Osteoblast (primary cell): ENCODE results near the gene GGCX. TPM values are rescaled to one million over a fixed set of nuclear protein-coding genes. Genes with fewer than 3 reads are reported as not detected.

ENCODE experiments used
- DNase-seq: peaks from one replicate; pipeline ENCODE4 v3.0.0; 2011; ENCODE audit warnings: low spot score, mixed read lengths; ENCODE audit not compliant: insufficient read length; ENCODE audit errors: missing footprints
- H2AFZ ChIP-seq: 2 replicates; pipeline ENCODE4 v1.6.0; 2011; ENCODE audit warnings: mild to moderate bottlenecking, low read length
- H3K27ac ChIP-seq: 2 replicates; pipeline ENCODE4 v1.5.1; 2011; ENCODE audit warnings: mild to moderate bottlenecking, low read depth, low read length, moderate library complexity
- H3K27me3 ChIP-seq: 2 replicates; pipeline ENCODE4 v1.6.0; 2012; ENCODE audit warnings: mild to moderate bottlenecking, control low read depth, inconsistent platforms, low read length, moderate library complexity; ENCODE audit not compliant: insufficient read depth
- H3K36me3 ChIP-seq: 2 replicates; pipeline ENCODE4 v1.5.1; 2011; ENCODE audit warnings: mild to moderate bottlenecking, low read length, control low read depth, moderate library complexity; ENCODE audit not compliant: insufficient read depth
- H3K4me1 ChIP-seq: 2 replicates; pipeline ENCODE4 v1.5.1; 2011; ENCODE audit warnings: mild to moderate bottlenecking, low read length, control low read depth, moderate library complexity; ENCODE audit not compliant: insufficient read depth
- H3K4me2 ChIP-seq: 2 replicates; pipeline ENCODE4 v1.6.0; 2011; ENCODE audit warnings: mild to moderate bottlenecking, low read length; ENCODE audit not compliant: insufficient read depth
- H3K4me3 ChIP-seq: fragments of 200-600 bp; sonication (generic); 3 replicates; pipeline ENCODE4 v1.5.1; 2012; ENCODE audit warnings: mild to moderate bottlenecking, low read length, inconsistent platforms; ENCODE audit not compliant: insufficient read depth
- H3K79me2 ChIP-seq: 2 replicates; pipeline ENCODE4 v1.6.0; 2012; ENCODE audit warnings: mild to moderate bottlenecking, low read length, control low read depth, inconsistent platforms; ENCODE audit not compliant: insufficient read depth
- H3K9me3 ChIP-seq: 2 replicates; pipeline ENCODE4 v1.5.1; 2011; ENCODE audit warnings: low read depth, low read length, control low read depth
- H4K20me1 ChIP-seq: 2 replicates; pipeline ENCODE4 v1.6.0; 2012; ENCODE audit warnings: mild to moderate bottlenecking, low read length, control low read depth; ENCODE audit not compliant: insufficient read depth
- total RNA-seq: library from RNA; depleted of rRNA; stranded (reverse); fragments of >200 nt; gene quantifications from 2 replicates; pipeline ENCODE4 v1.2.3, GENCODE V29; 2012
- TF ChIP-seq, protein P1 (sequence below): IDR thresholded peaks from 2 replicates; pipeline ENCODE4 v1.5.1; 2011; ENCODE audit warnings: mild to moderate bottlenecking, low read depth, low read length, moderate library complexity; ENCODE audit errors: extremely low read depth

Gene GGCX
- total RNA-seq, 1 donor: 40.9 TPM

DNA sequence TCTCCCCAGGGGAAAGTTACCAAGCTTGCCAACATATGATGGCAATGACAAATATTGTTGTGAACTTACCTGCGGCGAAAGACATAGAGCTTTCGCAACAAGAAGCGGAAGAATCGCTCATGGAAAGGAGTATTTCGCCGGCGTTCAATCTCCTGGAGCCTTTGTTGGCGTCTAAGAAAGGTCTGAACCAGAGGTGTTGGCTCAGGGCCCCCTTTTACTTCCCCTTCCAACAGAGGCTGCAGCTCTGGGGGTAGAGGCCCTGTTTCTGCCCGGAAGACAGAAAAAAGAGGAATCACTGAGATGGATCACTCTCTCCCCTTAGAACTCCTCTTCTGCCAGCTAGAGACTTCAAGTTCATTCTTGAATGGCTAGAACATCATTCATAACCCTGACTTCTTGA is 10.8 kb downstream of the GGCX start:
- DNase-seq: no peak
- Histone ChIP-seq H4K20me1 (no peaks in the 10 kb centered on the region), H3K4me2 (peak overlapping the region; percentile 5), H3K27ac (peak overlapping the region; percentile 50), H3K9me3 (no peaks in the 10 kb centered on the region), H3K4me3 (no peak overlapping the region), H3K36me3 (peaks cover 55% of the 10 kb centered on the region), H3K79me2 (peaks cover 2% of the 10 kb centered on the region), H2AFZ (no peak overlapping the region), H3K27me3 (no peaks in the 10 kb centered on the region), H3K4me1 (peaks cover 18% of the 10 kb centered on the region)
- TF ChIP-seq, protein P1, sequence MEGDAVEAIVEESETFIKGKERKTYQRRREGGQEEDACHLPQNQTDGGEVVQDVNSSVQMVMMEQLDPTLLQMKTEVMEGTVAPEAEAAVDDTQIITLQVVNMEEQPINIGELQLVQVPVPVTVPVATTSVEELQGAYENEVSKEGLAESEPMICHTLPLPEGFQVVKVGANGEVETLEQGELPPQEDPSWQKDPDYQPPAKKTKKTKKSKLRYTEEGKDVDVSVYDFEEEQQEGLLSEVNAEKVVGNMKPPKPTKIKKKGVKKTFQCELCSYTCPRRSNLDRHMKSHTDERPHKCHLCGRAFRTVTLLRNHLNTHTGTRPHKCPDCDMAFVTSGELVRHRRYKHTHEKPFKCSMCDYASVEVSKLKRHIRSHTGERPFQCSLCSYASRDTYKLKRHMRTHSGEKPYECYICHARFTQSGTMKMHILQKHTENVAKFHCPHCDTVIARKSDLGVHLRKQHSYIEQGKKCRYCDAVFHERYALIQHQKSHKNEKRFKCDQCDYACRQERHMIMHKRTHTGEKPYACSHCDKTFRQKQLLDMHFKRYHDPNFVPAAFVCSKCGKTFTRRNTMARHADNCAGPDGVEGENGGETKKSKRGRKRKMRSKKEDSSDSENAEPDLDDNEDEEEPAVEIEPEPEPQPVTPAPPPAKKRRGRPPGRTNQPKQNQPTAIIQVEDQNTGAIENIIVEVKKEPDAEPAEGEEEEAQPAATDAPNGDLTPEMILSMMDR: no peak

DNA sequence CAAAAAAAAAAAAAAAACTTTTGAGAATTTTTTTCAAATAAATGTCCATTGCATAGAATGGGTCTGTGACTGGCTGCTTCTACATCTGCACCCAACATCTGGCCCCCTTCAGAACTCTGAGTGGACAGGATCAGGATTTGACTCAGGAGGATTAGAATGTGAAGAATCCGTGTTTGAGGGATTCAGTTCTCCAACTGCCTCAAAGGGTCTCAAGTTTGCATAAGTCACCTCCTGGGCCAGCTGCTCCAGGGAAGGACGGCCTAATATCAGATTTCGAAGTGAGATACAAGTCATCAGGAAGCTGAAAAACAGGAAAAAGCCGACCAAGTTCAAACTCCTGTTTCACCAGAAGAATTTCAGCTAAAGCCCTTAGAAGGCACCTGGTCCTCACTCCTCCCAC is 11.5 kb downstream of the GGCX start:
- peak; percentile 87 for DNase-seq
- peaks cover 18% of the 10 kb centered on the region for H3K4me1 ChIP-seq
- peaks cover 55% of the 10 kb centered on the region for H3K36me3 ChIP-seq
- peak overlapping the region; percentile 50 for H3K27ac ChIP-seq
- no peaks in the 10 kb centered on the region for H3K27me3 ChIP-seq
- no peak overlapping the region for H2AFZ ChIP-seq
- TF ChIP-seq, protein P1: no peak
- no peaks in the 10 kb centered on the region for H4K20me1 ChIP-seq
- peak overlapping the region; percentile 5 for H3K4me2 ChIP-seq
- no peaks in the 10 kb centered on the region for H3K9me3 ChIP-seq
- H3K79me2 ChIP-seq: no peaks in the 10 kb centered on the region
- H3K4me3 ChIP-seq: no peak overlapping the region

DNA sequence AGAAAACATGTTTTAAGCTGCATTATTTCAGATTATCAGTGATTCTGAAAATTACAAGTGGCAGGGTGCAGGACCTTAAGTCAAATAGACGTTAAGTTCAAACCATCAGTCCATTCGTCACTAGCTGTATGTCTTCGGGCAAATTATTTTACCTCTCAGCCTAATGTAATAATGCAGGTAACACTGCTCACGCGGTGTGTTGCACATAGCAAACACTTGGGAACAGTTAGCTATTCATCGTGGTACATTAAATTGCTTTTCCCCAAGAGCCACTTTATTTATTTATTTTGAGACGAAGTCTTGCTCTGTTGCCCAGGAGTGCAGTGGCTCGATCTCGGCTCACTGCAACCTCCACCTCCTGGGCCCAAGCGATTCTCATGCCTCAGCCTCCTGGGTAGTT is 12.2 kb downstream of the GGCX start:
- no peak overlapping the region for H2AFZ ChIP-seq
- peaks cover 18% of the 10 kb centered on the region for H3K4me1 ChIP-seq
- H3K9me3 ChIP-seq: no peaks in the 10 kb centered on the region
- H4K20me1 ChIP-seq: no peaks in the 10 kb centered on the region
- no peaks in the 10 kb centered on the region for H3K27me3 ChIP-seq
- TF ChIP-seq, protein P1: no peak
- H3K4me3 ChIP-seq: no peak overlapping the region
- peaks cover 55% of the 10 kb centered on the region for H3K36me3 ChIP-seq
- H3K79me2 ChIP-seq: no peaks in the 10 kb centered on the region
- peak overlapping the region; percentile 50 for H3K27ac ChIP-seq
- no peak for DNase-seq
- no peak overlapping the region for H3K4me2 ChIP-seq

DNA sequence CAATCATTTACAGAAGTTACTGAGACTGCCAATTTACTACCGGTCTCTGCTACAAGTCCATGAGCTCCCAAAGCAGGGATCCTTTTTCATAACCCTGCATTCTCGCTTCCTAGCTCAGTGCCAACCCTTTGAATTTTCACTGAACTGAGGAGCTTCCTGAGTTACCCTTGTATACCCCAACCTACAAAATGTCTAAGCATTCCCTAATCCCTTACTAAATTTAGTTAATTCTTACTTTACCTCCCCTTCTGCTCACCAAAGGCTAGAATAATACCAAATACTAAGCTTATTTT is 12.7 kb downstream of the GGCX start:
- H4K20me1 ChIP-seq: no peaks in the 10 kb centered on the region
- no peak overlapping the region for H3K4me2 ChIP-seq
- H3K9me3 ChIP-seq: no peaks in the 10 kb centered on the region
- H3K36me3 ChIP-seq: peaks cover 57% of the 10 kb centered on the region
- H3K4me1 ChIP-seq: peaks cover 18% of the 10 kb centered on the region
- H2AFZ ChIP-seq: no peak overlapping the region
- TF ChIP-seq, protein P1: no peak
- no peak overlapping the region for H3K27ac ChIP-seq
- no peaks in the 10 kb centered on the region for H3K79me2 ChIP-seq
- no peak overlapping the region for H3K4me3 ChIP-seq
- no peaks in the 10 kb centered on the region for H3K27me3 ChIP-seq
- no peak for DNase-seq
